Astrocyte (in vitro differentiated cells and primary cell): Measurements from ENCODE around the gene EDN2. TPM values are rescaled to one million over a fixed set of nuclear protein-coding genes. Genes with fewer than 3 reads are reported as not detected.

Experiments
- DNase-seq: peaks from one replicate; pipeline ENCODE4 v3.0.0-alpha.2; 2010; ENCODE audit warnings: low read depth
- FAIRE-seq: peaks from 2 replicates; lab custom pipeline; 2011; peaks lifted over from hg19 to GRCh38; lab: Jason Lieb, UNC
- H2AFZ ChIP-seq: 2 replicates; pipeline ENCODE4 v1.6.0; 2012; ENCODE audit warnings: low read depth, low read length, inconsistent platforms
- H3K27ac ChIP-seq: 2 replicates; pipeline ENCODE4 v1.5.1; 2011; ENCODE audit warnings: low read depth, low read length, inconsistent platforms
- H3K27me3 ChIP-seq: 2 replicates; pipeline ENCODE4 v1.6.0; 2011; ENCODE audit warnings: low read length, inconsistent platforms; ENCODE audit not compliant: insufficient read depth
- H3K36me3 ChIP-seq: 2 replicates; pipeline ENCODE4 v1.5.1; 2011; ENCODE audit warnings: low read length, inconsistent platforms; ENCODE audit not compliant: insufficient read depth
- H3K4me1 ChIP-seq: 2 replicates; pipeline ENCODE4 v1.5.1; 2011; ENCODE audit warnings: low read length, inconsistent platforms; ENCODE audit not compliant: insufficient read depth
- H3K4me2 ChIP-seq: 2 replicates; pipeline ENCODE4 v1.6.0; 2012; ENCODE audit warnings: low read length, inconsistent platforms
- H3K4me3 ChIP-seq: 2 replicates; pipeline ENCODE4 v1.5.1; 2011; ENCODE audit warnings: low read depth, mild to moderate bottlenecking, low read length, inconsistent platforms; ENCODE audit not compliant: insufficient read depth
- H3K79me2 ChIP-seq: 2 replicates; pipeline ENCODE4 v1.6.0; 2012; ENCODE audit warnings: mild to moderate bottlenecking, low read length, inconsistent platforms; ENCODE audit not compliant: insufficient read depth
- H3K9ac ChIP-seq: 2 replicates; pipeline ENCODE4 v1.6.0; 2012; ENCODE audit warnings: mild to moderate bottlenecking, low read length, inconsistent platforms
- H3K9me3 ChIP-seq: 2 replicates; pipeline ENCODE4 v1.5.1; 2012; ENCODE audit warnings: low read depth, mild to moderate bottlenecking, low read length, inconsistent platforms; ENCODE audit not compliant: insufficient read depth
- H4K20me1 ChIP-seq: 2 replicates; pipeline ENCODE4 v1.6.0; 2012; ENCODE audit warnings: low read length, inconsistent platforms; ENCODE audit not compliant: insufficient read depth
- H3K27ac Mint-ChIP-seq: one replicate; pipeline ENCODE4 v1.8.0; 2021; ENCODE audit warnings: mild to moderate bottlenecking, mixed read lengths; ENCODE audit not compliant: unreplicated experiment
- H3K27me3 Mint-ChIP-seq: one replicate; pipeline ENCODE4 v1.8.0; 2021; ENCODE audit warnings: low read depth, mixed read lengths; ENCODE audit not compliant: unreplicated experiment
- H3K36me3 Mint-ChIP-seq: one replicate; pipeline ENCODE4 v1.8.0; 2021; ENCODE audit warnings: low read depth, mixed read lengths; ENCODE audit not compliant: unreplicated experiment
- H3K4me1 Mint-ChIP-seq: one replicate; pipeline ENCODE4 v1.8.0; 2021; ENCODE audit warnings: low read depth, mixed read lengths; ENCODE audit not compliant: unreplicated experiment
- H3K4me3 Mint-ChIP-seq: one replicate; pipeline ENCODE4 v1.8.0; 2021; ENCODE audit warnings: mild to moderate bottlenecking, moderate library complexity, mixed read lengths; ENCODE audit not compliant: unreplicated experiment
- H3K9me3 Mint-ChIP-seq: one replicate; pipeline ENCODE4 v1.8.0; 2021; ENCODE audit warnings: mild to moderate bottlenecking, mixed read lengths; ENCODE audit not compliant: unreplicated experiment
- CTCF ChIP-seq: IDR thresholded peaks from 2 replicates; pipeline ENCODE4 v1.5.1; 2011; ENCODE audit warnings: low read depth, mild to moderate bottlenecking, inconsistent platforms, low read length, moderate library complexity; ENCODE audit not compliant: insufficient read depth
- EZH2 ChIP-seq: IDR thresholded peaks from 2 replicates; pipeline ENCODE4 v1.6.1; 2012; ENCODE audit warnings: mild to moderate bottlenecking, low read length, inconsistent platforms; ENCODE audit not compliant: insufficient read depth
- total RNA-seq: library from RNA; stranded (reverse); gene quantifications from 2 replicates; pipeline ENCODE4 v1.2.1, GENCODE V29; 2021

EDN2 gene
- total RNA-seq, 1 donor from 2014 or later = 0.45 TPM

GRCh38 chr1:41498391-41498790 is 13.9 kb upstream of the EDN2 start:
- H4K20me1 ChIP-seq = no peaks in the 10 kb centered on the region
- H3K27ac ChIP-seq = no peak overlapping the region
- TF ChIP-seq CTCF = no peak
- TF ChIP-seq EZH2 = no peak
- H2AFZ ChIP-seq = no peak overlapping the region
- Mint-ChIP-seq H3K9me3 (peaks cover 2% of the 10 kb centered on the region), H3K4me1 (peaks cover 24% of the 10 kb centered on the region), H3K27me3 (peaks cover 7% of the 10 kb centered on the region), H3K36me3 (no peaks in the 10 kb centered on the region), H3K27ac (peak overlapping the region; percentile 26), H3K4me3 (no peak overlapping the region)
- FAIRE-seq (no peak), DNase-seq (no peak)
- H3K36me3 ChIP-seq = no peaks in the 10 kb centered on the region
- no peaks in the 10 kb centered on the region for H3K27me3 ChIP-seq
- H3K4me3 ChIP-seq = no peak overlapping the region
- no peaks in the 10 kb centered on the region for H3K9me3 ChIP-seq
- no peaks in the 10 kb centered on the region for H3K79me2 ChIP-seq
- no peak overlapping the region for H3K9ac ChIP-seq
- H3K4me2 ChIP-seq = peak overlapping the region; percentile 28
- peaks cover 51% of the 10 kb centered on the region for H3K4me1 ChIP-seq

DNA sequence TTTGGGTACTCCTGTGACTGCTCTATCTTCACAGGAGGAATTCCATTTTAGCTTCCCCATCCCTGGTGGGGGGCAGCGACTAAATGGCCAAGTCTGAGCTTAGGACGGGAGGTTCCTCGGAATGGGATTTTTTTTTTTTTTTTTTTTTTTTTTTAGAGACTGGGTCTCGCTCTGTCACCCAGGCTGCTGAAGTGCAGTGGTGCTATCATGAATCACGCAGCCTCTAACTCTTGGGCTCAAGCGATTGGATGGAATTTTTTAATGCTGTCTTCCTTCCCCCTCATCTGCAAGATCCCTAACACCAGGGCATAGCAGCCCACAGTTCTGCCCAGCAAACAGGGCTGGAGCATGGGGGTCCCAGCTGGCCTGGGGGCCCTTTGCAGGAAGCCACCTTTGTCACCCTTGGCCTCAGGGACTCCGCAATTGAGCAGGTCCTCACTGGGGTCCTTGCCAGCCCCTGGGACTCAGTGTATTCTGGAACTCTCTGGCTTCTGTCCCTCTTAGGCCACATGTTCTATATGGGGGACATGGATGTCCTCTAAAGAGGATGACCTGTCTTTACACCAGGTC is 13.1 kb upstream of the EDN2 start:
- no peak overlapping the region for H3K4me2 ChIP-seq
- no peak for DNase-seq
- peaks cover 7% of the 10 kb centered on the region for H3K27me3 Mint-ChIP-seq
- H3K9me3 ChIP-seq = no peaks in the 10 kb centered on the region
- H3K9me3 Mint-ChIP-seq = peaks cover 2% of the 10 kb centered on the region
- no peaks in the 10 kb centered on the region for H3K36me3 ChIP-seq
- no peaks in the 10 kb centered on the region for H3K79me2 ChIP-seq
- TF ChIP-seq CTCF (no peak), EZH2 (no peak)
- H3K36me3 Mint-ChIP-seq = no peaks in the 10 kb centered on the region
- H2AFZ ChIP-seq = no peak overlapping the region
- H3K4me3 Mint-ChIP-seq = no peak overlapping the region
- FAIRE-seq = no peak
- H3K27ac ChIP-seq = no peak overlapping the region
- peaks cover 59% of the 10 kb centered on the region for H3K4me1 ChIP-seq
- H3K4me1 Mint-ChIP-seq = peaks cover 24% of the 10 kb centered on the region
- no peaks in the 10 kb centered on the region for H4K20me1 ChIP-seq
- no peaks in the 10 kb centered on the region for H3K27me3 ChIP-seq
- no peak overlapping the region for H3K4me3 ChIP-seq
- H3K9ac ChIP-seq = no peak overlapping the region
- H3K27ac Mint-ChIP-seq = no peak overlapping the region

GRCh38 chr1:41497056-41497440 is 12.6 kb upstream of the EDN2 start:
- no peak for TF ChIP-seq EZH2
- no peak for TF ChIP-seq CTCF
- Mint-ChIP-seq H3K27me3 (peaks cover 7% of the 10 kb centered on the region), H3K27ac (peak overlapping the region; percentile 78), H3K4me1 (peaks cover 26% of the 10 kb centered on the region), H3K36me3 (no peaks in the 10 kb centered on the region), H3K4me3 (no peak overlapping the region), H3K9me3 (peaks cover 2% of the 10 kb centered on the region)
- Histone ChIP-seq H3K79me2 (no peaks in the 10 kb centered on the region), H3K36me3 (no peaks in the 10 kb centered on the region), H3K27me3 (no peaks in the 10 kb centered on the region), H3K9ac (peak overlapping the region; percentile 80), H3K4me2 (peak overlapping the region; percentile 76), H3K9me3 (no peaks in the 10 kb centered on the region), H2AFZ (no peak overlapping the region), H3K4me1 (peaks cover 60% of the 10 kb centered on the region), H3K27ac (peak overlapping the region; percentile 75), H4K20me1 (no peaks in the 10 kb centered on the region), H3K4me3 (no peak overlapping the region)
- no peak for DNase-seq
- FAIRE-seq = no peak
